HT1080 (cell line): ENCODE data around the gene BRINP2. TPM values are rescaled to one million over a fixed set of nuclear protein-coding genes. Genes with fewer than 3 reads are reported as not detected.

Experiments
- DNase-seq: peaks from one replicate; pipeline ENCODE4 v3.0.0-alpha.2; 2015; ENCODE audit warnings: low read depth
- total RNA-seq: library from RNA; depleted of rRNA; stranded (reverse); fragments of >200 nt; shearing (Covaris generic); gene quantifications from 2 replicates; pipeline ENCODE4 v1.2.3, GENCODE V29; 2014

BRINP2 gene
- total RNA-seq, 1 experiment from 2014 or later = 0.63 TPM

- no peak for DNase-seq
Measured at GRCh38 chr1:177164380-177165068, 6.2 kb upstream of the BRINP2 start, which contains the start of gene ASTN1. TSS of gene ASTN1 (minus strand) at chr1:177164712. CDS start at chr1:177164676, 36 bp downstream.

- no peak for DNase-seq
Measured at GRCh38 chr1:177165069-177165439, 5.7 kb upstream of the BRINP2 start.

DNA sequence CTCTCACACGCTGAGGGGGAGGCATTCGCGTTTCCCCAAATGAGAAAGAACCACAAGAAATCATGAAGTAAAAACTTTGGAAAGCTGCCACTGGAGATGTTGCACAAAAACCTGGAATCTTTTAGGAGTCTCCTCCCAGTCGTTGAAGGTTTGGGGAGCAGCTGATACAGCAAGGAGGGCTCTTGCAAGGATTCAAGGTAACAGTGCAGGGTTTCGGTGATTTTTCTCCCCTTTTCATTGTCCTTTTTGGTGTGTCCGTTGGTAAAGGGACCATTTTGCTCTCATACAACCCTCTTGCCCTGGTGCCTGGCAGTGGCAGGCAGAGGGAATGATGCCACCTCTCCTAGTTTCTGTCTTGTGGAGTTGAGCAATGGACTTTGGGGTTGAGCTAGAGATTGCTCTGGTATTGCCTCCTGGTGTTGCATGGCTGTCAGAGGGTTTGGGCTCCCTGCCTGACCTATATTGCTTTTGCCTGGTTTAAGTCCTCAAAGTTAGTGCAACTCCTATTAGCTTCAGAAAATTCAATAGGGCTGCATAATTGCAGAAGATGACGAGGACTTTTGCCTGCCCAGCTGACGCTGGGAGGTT is 872 bp downstream of the BRINP2 start:
- no peak for DNase-seq

DNA sequence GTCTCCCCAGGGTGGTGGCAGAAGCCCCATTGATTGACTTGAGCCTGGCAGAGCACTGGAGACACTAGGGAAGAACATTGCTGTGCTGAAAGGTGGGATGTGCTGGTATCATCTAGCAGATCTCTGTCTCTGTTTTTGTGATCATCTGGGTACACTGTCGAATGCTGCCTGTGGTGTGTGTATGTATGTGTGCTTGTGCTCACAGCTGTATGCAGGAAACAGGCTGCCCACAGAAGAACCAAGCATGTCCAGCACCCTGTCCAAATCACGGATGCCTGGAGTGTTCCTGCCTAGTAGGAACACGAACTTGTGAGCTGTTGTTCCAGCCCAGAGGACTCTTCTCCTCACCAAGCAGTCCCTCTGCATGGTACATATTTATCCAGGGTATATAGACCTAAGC is 1.5 kb downstream of the BRINP2 start:
- no peak for DNase-seq

DNA sequence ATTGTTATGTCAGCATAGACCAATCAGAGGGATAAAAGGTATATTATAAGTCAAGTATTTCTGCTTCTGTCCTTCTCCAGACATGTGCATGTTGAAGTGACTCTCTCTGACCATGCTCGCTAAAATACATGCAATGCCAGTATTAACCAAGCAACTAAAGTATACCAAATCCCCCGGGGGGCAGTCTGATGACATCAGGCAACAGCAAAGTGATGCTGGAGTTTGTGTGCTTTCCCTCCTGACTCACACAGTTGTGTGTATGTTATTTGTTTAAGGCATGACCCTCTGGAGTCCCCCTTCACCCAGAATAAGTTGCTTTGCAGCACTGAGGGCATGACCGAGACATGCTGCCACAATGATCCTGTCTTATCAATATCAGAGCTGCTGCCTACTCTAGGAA is 2.1 kb downstream of the BRINP2 start:
- no peak for DNase-seq

- DNase-seq = no peak
Measured at GRCh38 chr1:177173976-177174375, 3.2 kb downstream of the BRINP2 start.

- DNase-seq = no peak
Measured at GRCh38 chr1:177174921-177175634, 4.3 kb downstream of the BRINP2 start.

- DNase-seq = no peak
Measured at GRCh38 chr1:177181280-177181630, 10.5 kb downstream of the BRINP2 start.

DNA sequence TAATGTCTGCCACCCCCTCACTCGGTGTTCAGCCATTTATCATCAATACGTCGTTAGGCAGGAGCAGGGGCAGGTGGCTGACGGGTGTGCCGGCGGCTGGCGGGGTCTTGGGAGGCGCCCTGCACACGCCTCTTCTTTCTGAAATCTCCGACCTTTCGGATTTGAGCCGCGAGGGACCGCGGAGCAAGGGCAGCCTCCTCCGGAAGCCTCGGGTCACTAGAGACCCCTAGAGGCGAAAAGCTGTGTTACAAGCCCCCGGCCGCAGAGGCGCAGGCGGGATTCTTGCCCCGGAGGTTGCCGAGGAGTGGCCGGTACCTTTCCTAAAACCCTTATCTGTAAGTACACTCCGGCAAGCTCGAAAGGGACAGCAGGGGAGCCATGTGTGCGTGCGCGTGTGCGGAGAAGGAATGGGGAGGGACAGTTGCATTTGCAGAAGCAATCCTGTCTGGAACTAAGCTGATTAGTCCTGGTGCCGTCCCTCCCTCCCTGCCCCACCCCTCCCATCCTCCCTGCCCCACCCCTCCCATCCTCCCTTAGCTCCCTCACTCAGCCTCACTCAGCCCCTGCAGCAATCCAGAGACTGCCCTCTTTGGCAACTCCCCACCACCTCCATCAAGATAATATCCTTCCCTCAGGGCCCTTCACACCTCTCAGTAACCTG is 11.0 kb downstream of the BRINP2 start:
- DNase-seq = peak; percentile 53

- no peak for DNase-seq
Measured at GRCh38 chr1:177183836-177184235, 13.1 kb downstream of the BRINP2 start.

GRCh38 chr1:177185209-177185608 is 14.5 kb downstream of the BRINP2 start:
- peak; percentile 8 for DNase-seq

GRCh38 chr1:177186639-177187038 is 15.9 kb downstream of the BRINP2 start:
- no peak for DNase-seq

GRCh38 chr1:177190308-177190970 is 19.7 kb downstream of the BRINP2 start:
- no peak for DNase-seq

GRCh38 chr1:177198243-177198642 is 27.5 kb downstream of the BRINP2 start:
- no peak for DNase-seq

- peak; percentile 11 for DNase-seq
Measured at GRCh38 chr1:177200290-177200689, 29.5 kb downstream of the BRINP2 start.

DNA sequence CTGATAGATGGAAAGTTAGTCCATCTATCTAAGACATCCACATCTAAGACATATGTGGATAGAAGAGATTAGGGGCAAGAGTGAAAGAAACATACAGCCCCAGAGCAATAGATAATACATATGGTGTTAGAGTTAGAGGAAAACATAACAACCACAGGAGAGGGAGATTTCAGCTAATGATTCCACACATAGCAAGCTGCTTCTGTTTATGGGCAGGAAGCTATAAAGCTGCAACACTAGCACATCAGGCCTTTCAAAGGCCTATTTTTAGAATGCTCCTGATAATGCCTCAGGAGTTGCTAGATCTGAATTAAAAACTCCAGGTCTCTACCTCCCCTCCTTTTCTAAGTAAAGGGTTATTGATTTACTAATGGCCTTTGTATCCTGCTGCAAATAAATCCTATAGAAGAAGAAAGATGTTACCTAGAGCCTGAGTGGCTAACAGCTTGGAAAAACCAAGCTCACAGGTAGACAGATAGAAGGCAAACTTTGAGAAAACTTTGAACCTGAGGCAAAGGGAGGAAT is 36.1 kb downstream of the BRINP2 start:
- no peak for DNase-seq

- no peak for DNase-seq
Measured at GRCh38 chr1:177208920-177209319, 38.2 kb downstream of the BRINP2 start.

GRCh38 chr1:177209357-177209756 is 38.6 kb downstream of the BRINP2 start:
- DNase-seq = peak; percentile 99

GRCh38 chr1:177210071-177210470 is 39.3 kb downstream of the BRINP2 start:
- no peak for DNase-seq

- no peak for DNase-seq
Measured at GRCh38 chr1:177211231-177211630, 40.5 kb downstream of the BRINP2 start.

DNA sequence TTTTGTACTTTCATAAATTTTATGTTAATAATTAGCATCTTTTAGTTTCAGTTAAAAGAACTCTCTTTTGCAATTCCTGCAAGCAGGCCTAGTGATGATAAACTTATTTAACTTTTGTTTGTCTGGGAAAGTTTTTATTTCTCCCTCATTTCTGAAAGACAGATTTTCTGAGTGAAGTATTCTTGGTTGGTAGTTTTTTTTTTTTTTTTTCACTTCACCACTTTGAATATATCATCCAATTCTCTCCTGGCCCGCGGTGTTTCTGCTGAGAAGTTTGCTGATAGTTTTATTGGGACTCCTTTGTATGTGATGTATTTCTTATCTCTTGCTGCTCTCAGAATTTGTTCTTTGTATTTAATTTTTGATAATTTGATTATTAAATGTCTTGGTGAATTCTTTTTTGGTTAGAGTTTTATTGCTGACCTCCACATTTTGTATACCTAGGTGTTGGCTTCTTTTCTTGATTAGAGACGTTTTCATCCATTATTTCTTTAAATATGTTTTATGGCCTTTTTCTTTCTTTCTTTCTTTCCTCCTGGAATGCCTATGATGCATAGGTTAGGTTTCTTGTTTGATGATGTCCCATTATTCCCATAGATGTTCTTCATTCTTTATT is 45.9 kb downstream of the BRINP2 start:
- no peak for DNase-seq
